KG1 (cell line): ENCODE data around the gene SEMA5A.

Experiments
- DNase-seq: peaks from one replicate; lab custom pipeline; 2025; lab: John Stamatoyannopoulos, UW

Gene SEMA5A

DNA sequence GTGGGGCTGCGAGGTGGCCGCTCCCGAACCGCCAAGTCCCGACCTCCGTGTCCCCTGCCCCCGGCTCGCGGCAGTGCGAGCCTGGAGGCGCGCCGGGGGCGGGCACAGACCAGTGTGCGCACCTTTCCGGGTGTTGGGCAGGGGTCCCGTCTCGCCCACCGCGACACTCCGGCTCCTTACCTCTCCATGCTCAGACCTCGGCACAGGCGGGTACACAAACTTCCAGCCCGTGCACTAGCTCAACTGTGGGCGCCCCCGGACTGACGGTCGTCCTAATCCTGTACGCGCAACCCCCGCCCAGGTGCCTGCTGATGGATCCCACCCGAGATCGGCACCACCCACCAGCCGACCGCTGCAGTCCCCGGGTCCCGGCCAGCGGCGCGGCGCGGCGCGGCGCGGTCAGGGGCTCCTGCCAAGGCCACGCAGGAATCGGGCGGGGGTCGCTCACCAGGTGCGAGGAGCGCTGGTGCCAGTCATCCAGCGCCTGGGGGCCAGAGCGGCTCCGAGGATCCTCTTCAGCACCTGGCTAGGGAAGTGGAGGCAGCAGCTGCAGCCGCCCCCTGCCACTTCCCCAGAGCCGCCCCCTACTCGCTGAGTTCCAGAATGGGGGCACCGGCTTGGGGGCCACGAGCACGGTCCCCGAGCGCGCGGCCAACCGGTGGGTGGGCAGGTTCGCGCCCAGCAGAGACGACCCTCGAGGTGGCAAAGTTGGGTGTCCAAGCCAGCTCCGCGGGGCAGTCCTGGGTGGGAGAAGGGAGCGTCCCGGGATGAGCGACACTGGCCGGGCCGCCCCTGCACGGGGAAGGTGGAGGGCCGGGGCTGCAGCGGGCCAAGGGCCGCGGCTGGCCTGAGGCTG lies 511 bp downstream of the SEMA5A start:
- DNase-seq, result no peak

- DNase-seq, result no peak
Measured at GRCh38 chr5:9544502-9545135, 1.3 kb downstream of the SEMA5A start.

GRCh38 chr5:9544056-9544455 lies 1.8 kb downstream of the SEMA5A start:
- DNase-seq, result no peak

DNA sequence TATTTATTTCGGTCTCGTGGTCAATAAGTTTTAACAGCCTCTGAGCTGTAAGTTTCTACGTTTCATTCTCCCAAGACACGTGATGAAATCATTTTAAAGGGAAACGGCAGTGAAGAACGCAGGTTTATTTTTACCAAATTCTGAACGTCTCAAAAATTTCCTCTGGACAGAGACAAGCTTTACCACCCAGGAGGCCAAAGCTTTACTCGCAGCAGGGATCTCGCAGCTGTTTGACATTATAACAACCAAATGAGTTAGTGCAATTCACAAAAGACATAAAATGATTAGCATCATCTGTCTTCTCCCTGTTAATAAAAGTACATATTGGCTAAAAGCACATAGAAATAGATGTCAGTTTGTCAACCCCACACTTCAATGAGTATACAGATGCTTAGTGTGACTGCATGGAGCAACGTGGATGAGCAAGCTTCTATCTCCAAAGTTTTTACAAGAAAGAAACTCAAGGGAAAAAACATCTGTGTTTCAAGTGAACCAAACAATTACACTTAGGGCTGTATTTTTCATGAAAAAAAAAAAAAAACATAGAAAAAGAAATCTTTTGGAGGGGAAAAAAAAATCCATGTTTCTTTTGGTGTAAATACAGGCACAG lies 2.5 kb downstream of the SEMA5A start:
- no peak for DNase-seq

GRCh38 chr5:9540791-9541190 lies 5.1 kb downstream of the SEMA5A start:
- no peak for DNase-seq

DNA sequence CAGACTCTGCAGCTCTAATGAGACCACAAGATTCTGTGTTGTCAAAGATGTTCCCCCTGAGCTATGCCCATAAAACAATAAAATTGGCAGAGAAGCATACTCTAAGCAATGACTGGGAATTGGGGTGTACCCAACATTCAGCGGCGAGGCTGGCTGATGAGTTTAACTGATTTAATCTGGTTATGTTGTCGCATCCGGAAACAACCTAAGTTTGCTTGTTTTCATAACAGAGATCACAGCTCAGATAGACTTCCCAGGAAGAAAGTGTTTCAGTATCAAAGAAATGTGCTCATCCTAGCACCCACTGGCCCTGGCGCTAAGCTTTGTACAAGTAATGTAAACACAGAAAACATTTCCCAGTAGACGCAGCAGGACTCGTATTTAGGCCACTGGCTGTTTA lies 7.4 kb downstream of the SEMA5A start:
- no peak for DNase-seq

DNA sequence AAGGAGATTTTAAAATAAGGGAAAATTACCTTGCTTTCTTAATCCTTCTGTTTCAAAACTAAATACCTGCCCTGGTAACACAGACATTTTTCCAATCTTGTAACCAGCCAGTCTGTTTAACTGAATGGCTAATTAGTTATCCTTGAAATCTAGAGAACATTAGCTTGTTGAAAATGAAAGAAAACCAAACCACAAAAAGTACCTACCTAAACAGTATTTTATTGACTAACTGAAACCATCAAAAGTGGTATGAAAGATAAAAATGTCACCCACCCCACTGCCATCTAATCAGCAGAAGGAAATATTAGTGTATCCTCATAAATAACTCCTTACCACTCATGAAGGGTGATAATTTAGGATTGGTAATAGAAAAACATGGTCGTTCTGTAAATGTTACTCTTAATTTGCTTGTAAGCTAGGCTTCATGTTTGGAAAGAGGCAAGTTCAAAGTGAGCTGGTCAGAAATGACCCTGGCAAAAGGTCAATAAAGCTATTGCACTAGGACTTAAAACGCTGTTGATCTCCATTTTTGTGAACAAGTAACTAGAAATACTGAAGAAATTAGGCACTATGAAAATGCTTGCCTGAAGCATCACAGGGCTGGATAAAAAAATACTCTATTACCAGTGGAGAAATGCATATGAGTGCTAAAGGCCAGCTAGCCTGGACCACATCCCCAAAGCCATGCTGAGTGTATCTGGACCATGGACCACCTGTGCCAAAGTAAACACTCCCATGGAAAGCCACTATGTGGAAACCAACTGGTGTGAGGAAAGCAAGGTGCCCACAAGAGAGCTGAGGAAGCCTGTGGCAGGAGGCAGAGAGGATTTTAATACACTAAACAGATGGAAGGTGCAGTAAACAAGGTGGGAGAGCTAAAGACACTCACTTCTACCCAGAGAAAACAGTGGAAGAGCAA lies 8.4 kb downstream of the SEMA5A start:
- no peak for DNase-seq

GRCh38 chr5:9536717-9537116 lies 9.2 kb downstream of the SEMA5A start:
- no peak for DNase-seq

DNA sequence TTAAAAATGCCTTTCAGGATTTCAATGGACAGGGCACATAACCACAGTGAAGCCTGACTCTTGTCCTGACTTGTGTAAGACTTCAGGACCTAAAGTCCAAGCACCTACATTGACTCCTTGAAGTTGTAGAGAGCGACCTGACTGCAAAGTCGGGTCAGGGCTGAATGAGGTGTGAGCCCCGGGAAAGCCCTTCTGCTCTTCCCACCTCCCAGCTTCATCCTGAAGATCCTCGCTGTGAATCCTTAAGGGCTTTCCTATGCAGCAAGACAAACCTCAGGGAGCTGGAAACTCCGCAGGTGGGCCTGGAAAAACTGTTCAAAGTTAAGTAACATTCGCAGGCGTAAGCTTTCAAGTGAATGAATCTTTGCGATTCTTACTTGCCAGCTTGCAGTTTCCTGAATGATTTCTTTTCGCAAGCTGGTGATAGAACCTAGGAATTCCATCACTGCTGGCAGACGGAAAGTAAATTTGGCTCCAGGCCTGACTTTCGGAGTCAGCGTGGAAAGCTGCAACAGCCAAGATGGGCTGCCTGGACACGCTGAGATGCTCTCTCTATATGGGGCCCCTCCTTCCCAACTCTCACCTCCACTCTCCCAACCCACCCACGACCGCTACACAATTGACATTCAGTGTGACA lies 10.9 kb downstream of the SEMA5A start:
- no peak for DNase-seq

DNA sequence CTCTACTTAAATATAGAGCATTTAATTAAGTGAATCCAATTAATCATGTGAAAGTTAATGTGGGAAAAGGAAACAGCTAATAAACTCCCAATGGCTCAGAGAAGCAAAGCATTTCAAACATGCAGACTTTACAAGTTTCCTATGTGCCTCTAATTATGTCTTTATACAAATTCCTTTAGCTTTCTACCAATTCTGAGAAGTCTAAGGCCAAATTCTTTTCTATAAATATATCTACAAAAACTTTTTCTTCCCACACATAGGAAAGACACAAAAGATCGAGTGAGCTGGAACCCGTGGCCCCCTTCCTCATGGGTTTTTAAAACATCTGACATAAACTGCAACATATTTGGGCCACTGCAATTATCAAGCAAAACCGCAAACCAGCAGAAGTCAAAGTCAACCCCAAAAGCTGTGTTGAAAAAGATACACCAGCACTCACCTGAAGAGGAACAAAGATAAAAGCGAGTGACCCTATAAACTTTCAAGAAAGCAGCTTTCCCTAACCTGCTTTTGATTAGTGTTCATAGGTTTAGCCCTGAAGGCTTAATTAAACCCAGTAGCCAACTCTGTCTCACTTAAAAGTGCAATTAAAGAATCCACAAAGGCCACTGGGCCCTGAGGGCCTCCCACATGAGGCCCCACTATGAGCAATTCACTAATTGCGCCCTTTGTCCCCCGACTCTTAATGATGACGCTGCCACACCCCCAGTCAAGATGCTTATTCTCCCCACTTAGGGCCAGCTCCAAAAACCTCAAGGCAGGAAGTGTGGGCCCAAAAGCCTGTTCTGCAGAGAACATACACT lies 12.1 kb downstream of the SEMA5A start:
- DNase-seq, result no peak

- no peak for DNase-seq
Measured at GRCh38 chr5:9533096-9533495, 12.8 kb downstream of the SEMA5A start.

DNA sequence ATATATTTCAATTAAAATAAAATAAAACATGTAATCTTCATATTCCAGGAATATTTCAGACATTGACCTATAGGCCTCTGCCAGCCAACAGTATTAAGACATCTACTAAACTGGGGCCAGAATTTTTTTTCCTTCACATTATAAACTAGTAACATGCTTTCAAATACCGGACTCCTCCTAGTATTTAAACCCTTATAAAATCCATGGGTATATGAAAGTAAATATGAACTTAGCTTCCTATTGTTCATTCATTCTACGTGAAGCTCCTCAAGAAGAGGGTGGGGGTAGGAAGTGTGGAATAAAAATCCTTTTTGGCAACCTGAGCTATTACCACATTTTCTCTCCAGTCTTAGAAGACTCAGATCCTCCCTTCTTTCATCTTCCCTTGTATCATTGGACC lies 16.4 kb downstream of the SEMA5A start:
- DNase-seq, result no peak

GRCh38 chr5:9529041-9529480 lies 16.8 kb downstream of the SEMA5A start:
- DNase-seq, result no peak

DNA sequence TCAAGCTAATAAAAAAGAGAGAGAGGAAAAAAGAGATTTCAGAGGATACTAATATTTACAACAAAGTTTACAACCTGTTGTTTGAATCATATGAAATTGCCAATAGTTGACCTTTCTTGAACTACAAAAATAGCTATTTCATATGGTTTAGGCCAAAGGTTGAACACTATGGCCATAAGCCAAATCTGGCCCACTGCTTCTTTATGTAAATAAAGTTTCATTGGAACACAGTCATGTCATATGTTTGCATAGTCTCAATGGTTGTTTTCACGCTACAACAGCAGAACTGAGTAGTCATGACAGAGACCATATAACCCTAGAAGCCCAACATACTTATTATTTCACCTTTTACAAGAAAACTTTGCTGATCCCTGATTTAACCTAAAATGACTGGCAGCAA lies 20.9 kb downstream of the SEMA5A start:
- DNase-seq, result no peak

DNA sequence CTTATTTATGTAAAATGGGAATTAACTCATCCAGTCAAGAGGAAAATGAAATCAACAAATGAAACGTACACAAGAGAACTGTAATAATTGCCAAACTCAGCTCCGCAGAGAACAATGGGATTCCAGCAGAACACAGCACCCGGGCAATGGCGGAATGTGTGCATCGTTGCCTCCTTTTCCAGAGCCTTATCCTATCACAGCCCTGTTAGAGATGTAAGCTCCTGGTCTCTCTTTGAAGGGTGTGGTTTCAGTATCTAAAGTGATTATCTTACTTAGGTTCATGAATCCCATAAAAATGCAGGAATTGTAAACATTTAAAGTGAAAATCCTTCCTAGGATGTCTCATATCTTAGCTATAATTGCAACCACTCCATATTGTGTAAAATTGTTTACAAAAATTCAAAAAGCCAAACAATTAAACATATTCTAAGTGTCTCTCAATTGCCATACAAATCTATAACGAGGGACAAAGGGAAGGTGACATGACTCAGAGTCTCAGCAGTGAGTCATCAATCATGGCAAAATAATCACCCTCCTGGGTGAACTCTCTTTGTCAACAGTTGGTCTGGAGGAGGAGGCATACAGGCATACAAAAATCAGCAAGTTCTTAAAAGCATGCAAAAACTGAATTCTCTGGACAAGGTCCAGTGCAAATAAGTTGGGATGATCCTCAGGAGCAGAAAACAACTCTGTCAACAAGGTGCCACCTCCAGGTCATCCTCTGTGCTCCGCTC lies 22.6 kb downstream of the SEMA5A start:
- DNase-seq, result no peak

DNA sequence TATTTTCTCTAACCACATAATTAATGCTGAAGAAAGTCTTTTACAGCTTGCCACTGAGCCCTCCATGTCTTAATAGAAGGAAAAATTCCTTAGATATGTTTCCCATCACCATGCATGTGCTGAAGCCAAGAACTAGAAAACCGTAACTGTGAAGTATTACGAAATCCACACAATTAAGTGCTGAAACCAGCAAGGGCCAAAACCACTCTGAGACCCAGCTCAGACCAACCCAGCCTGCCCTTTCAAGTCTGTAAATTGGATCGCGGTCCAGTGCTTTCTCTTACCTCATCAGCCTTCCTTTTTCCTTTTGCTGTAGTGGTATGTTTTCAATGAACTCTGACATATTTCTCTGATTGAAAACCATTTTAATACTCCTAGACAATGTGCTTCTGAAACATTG lies 26.3 kb downstream of the SEMA5A start:
- DNase-seq, result no peak

- no peak for DNase-seq
Measured at GRCh38 chr5:9516591-9516990, 29.3 kb downstream of the SEMA5A start.

- no peak for DNase-seq
Measured at GRCh38 chr5:9515436-9515835, 30.4 kb downstream of the SEMA5A start.

GRCh38 chr5:9514968-9515367 lies 30.9 kb downstream of the SEMA5A start:
- DNase-seq, result no peak

DNA sequence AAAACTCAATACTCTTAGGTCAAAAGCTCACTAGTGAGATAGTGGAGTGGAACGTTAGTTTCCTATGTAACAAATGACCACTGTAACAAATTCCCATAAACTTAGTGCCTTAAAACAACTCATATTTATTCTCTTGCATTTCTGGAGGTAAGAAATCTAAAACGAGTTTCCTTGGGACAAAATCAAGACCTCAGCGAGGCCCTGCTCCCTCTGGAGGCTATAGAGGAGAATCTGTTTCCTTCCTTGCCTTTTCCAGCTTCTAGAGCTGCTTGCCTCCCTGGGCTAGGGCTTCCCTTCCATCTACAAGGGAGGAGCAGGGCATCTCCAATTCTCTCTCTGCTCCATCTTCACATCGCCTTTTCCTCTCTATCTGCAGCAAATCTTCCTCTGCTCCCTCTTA lies 32.0 kb downstream of the SEMA5A start:
- no peak for DNase-seq
